ENCODE results near the gene PBX2.
A peak's percentile ranks its signal among the peaks of the same experiment; 100 is the strongest.
"Not testable (repeated sequence)": the region's sequence is repeated elsewhere in the genome, so short reads cannot be mapped to it uniquely, and the experiment has no call there.

Gene PBX2

GRCh38 chr6:32188381-32189068 lies 1.5 kb downstream of the PBX2 start:
- POLR2A ChIA-PET, result interaction anchor here (0.7 kb wide), 1 partner anchor 74 kb away, joined by 4 read pairs; no protein-coding TSS in a partner anchor
- H3K4me3 ChIP-seq (ENCODE audit: low read depth, low read length), result peak overlapping the region; percentile 77
- DNase-seq (ENCODE audit: low read depth, low spot score), result no peak
- CTCF ChIA-PET, result interaction anchor here (1.5 to 2.6 kb wide), 3 partner anchors 12 to 71 kb away, joined by 5 to 8 read pairs (median 5); no protein-coding TSS in a partner anchor
- TF ChIP-seq CTCF (IDR thresholded peaks at IDR 0.05; ENCODE audit: insufficient read depth, low read length, missing control alignments), result no peak

GRCh38 chr6:32187725-32188380 lies 2.1 kb downstream of the PBX2 start:
- POLR2A ChIA-PET, result interaction anchor here (0.7 kb wide), 1 partner anchor 73 kb away, joined by 4 read pairs; no protein-coding TSS in a partner anchor

GRCh38 chr6:32187009-32187709 lies 2.8 kb downstream of the PBX2 start:
- POLR2A ChIA-PET, result no interaction called here

More at GRCh38 chr6:32187725-32188380, 2.1 kb downstream of the PBX2 start:
- H3K4me3 ChIP-seq (ENCODE audit: low read depth, low read length), result peak overlapping the region; percentile 77
- not testable (repeated sequence) for DNase-seq (ENCODE audit: low read depth, low spot score)
- CTCF ChIA-PET, result interaction anchor here (1.5 to 2.6 kb wide), 2 partner anchors 69 to 71 kb away, joined by 5 to 8 read pairs; no protein-coding TSS in a partner anchor

GRCh38 chr6:32186151-32186840 lies 3.7 kb downstream of the PBX2 start:
- POLR2A ChIA-PET, result interaction anchor here (0.7 kb wide), 1 partner anchor 1113 kb away, joined by 3 read pairs; no protein-coding TSS in a partner anchor
- CTCF ChIA-PET, result not testable (repeated sequence)

More at GRCh38 chr6:32187009-32187709, 2.8 kb downstream of the PBX2 start:
- H3K4me3 ChIP-seq (ENCODE audit: low read depth, low read length), result no peak overlapping the region
- no peak for DNase-seq (ENCODE audit: low read depth, low spot score)
- CTCF ChIA-PET, result interaction anchor here (2.6 kb wide), 1 partner anchor 69 kb away, joined by 8 read pairs; no protein-coding TSS in a partner anchor
- no peak for TF ChIP-seq CTCF (IDR thresholded peaks at IDR 0.05; ENCODE audit: insufficient read depth, low read length, missing control alignments)

GRCh38 chr6:32185681-32186131 lies 4.3 kb downstream of the PBX2 start:
- DNase-seq (ENCODE audit: low read depth, low spot score); H3K4me3 ChIP-seq (ENCODE audit: low read depth, low read length); CTCF ChIA-PET: not testable (repeated sequence)
- POLR2A ChIA-PET, result interaction anchor here (0.6 to 0.7 kb wide), 2 partner anchors 109 to 1114 kb away, joined by 3 read pairs; no protein-coding TSS in a partner anchor

More at GRCh38 chr6:32186151-32186840, 3.7 kb downstream of the PBX2 start:
- not testable (repeated sequence) for DNase-seq (ENCODE audit: low read depth, low spot score); H3K4me3 ChIP-seq (ENCODE audit: low read depth, low read length)

- DNase-seq (ENCODE audit: low read depth, low spot score), result no peak
- ChIA-PET CTCF (no interaction called here), POLR2A (no interaction called here)
- no peak within 1 kb of the TSS for H3K4me3 ChIP-seq (ENCODE audit: low read depth, low read length)
- no peak for TF ChIP-seq CTCF (IDR thresholded peaks at IDR 0.05; ENCODE audit: insufficient read depth, low read length, missing control alignments)
Observed at GRCh38 chr6:32184084-32184640, 5.8 kb downstream of the PBX2 start, which contains the start of gene AGER. Gene AGER (minus strand): TSS chr6:32184253. CDS start chr6:32184222, 31 bp downstream.

GRCh38 chr6:32183483-32184083 lies 6.4 kb downstream of the PBX2 start:
- DNase-seq (ENCODE audit: low read depth, low spot score), result no peak
- TF ChIP-seq CTCF (IDR thresholded peaks at IDR 0.05; ENCODE audit: insufficient read depth, low read length, missing control alignments), result no peak
- ChIA-PET CTCF (interaction anchor here (2.0 kb wide), 1 partner anchor 12 kb away, joined by 10 read pairs; no protein-coding TSS in a partner anchor), POLR2A (no interaction called here)
- no peak overlapping the region for H3K4me3 ChIP-seq (ENCODE audit: low read depth, low read length)
